Measurements from ENCODE around the gene BPGM.

- TF ChIP-seq CTCF (IDR thresholded peaks at IDR 0.05) (no peak), POLR2A (IDR thresholded peaks at IDR 0.05) (no peak)
These were observed 32.4 kb downstream of the BPGM start for GRCh38 chr7:134679006-134679405.

All from heart left ventricle (tissue), 13 donors.